CD4-positive, alpha-beta T cell treated with Interleukin-12 subunit alpha and Interleukin-12 subunit beta, for 1 hour (primary cell): ENCODE measurements around the gene FGD3.
A peak's percentile ranks its signal among the peaks of the same experiment; 100 is the strongest.
"Not testable (repeated sequence)": the region's sequence is repeated elsewhere in the genome, so short reads cannot be mapped to it uniquely, and the experiment has no call there.

Source experiments
- DNase-seq: peaks from one replicate; pipeline ENCODE4 v3.0.0-alpha.2; 2020

Gene FGD3

DNA sequence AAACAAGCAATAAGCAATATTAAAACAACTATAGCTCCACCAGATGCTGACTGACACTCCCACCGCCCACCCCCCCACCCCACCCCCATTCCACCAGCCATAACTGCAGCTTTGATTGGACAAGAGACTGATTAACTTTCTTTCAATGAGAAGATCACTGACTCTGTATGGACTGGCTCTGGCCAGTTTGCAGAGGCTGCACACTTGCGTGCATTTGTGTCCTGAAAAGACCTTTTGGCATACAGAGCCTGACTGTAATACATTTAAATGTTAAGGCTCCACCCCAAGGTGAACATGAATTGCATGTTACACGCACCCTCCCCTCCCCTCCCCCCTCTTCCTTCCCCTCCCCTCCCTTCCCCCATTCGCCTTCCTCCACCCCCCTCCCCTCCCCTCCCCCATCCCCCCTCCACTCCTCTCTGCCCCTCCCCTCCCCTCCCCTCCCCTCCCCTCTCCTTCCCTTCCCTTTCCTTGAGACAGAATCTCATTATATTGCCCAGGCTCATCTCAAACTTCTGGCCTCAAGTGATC lies 31.1 kb downstream of the FGD3 start:
- DNase-seq = no peak

DNA sequence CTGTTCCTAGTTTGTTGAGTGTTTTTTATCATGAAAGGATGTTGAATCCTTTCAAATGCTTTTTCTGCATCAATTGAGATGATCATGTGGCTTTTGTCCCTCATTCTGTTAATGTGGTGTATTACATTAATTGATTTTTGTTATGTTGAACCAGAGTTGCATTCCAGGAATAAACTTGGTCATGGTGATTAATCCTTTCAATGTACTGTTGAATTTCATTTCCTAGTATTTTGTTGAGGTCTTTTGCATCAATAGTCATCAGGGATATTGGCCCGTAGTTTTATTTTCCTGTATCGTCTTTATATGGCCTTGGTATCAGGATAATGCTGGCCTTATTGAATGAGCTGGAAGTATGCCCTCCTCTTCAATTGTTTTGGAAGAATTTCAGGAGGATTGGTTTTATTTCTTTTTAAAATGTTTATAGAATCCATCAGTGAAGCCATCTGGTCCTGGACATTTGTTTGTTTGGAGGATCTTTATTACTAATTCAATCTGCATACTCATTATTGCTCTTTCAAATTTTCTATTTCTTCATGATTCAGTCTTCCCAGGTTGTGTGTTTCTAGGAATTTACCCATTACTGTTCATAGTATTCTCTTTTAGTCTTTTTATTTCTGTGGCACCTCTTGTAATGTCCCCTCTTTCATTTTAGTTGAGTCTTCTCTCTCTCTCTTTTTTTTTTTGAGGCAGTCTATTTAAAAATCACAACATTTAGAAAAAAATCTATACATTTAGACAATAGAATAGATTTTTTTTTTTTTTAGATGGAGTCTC lies 32.1 kb downstream of the FGD3 start:
- DNase-seq = no peak

DNA sequence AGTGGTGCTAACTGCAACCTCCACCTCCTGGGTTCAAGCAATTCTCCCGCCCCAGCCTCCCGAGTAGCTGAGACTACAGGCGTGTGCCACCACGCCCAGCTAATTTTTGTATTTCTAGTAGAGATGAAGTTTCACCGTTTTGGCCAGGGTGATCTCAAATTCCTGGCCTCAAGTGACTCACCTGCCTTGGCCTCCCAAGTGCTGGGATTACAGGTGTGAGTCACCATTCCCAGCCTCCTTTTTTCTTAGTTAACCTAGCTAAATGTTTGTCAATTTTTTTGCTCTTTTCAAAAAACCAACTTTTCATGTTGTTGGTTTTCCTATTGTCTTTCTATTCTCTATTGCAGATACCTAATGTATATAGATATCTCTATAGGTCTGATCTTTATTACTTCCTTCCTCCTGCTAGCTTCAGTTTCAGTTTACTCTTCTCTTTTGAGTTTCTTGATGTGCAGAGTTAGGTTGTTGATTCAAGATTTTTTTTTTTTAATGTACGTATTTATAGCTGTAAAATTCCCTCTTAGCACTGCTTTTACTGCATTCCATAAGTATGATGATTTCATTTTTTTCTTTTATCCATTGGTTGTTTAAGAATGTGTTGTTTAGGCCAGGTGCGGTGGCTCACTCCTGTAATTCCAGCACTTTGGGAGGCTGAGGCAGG lies 32.9 kb downstream of the FGD3 start:
- DNase-seq = no peak

DNA sequence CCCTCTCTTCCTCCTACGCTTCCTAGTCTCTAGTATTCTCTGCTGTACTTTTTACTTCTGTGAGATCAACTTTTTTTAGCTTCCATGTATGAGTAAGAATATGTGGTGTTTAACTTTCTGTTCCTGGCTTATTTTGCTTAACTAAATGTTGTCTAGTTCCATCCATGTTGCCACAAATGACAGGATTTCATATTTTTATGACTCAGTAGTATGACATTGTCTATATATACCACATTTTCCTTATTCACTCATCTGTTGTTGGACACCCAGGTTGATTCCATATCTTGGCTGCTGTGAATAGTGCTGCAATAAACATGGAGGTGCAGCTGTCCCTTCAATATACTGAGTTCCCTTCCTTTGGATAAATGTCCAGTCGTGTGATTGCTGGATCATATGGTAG lies 34.8 kb downstream of the FGD3 start:
- DNase-seq = no peak

DNA sequence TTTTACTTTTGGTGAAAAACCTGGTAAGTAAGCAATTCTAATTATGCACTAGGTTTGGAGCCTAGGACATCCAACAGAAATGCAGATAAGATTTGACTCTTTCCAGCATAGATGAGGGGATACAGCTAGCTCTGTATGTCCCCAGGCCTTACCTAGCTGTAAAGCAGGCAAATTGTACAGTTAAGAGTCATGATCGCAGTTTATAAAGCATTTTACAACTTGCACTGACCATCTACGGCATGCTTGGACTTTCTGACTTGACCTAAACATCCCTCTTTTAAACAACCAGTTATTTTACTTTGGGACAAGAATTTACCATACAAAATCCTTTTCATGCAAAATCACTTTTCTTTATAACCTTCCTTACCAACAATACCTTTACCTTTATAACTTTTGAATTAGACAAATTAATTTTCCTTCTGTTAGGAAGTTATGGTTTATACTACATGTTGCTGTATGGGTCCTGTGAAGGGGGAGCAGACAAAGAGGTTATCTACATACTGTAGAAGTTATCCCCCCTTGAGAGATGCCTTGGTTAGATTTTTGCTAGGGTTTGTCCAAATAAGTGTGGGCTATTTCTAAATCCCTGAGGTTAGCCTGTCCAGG lies 36.8 kb downstream of the FGD3 start:
- DNase-seq = no peak

DNA sequence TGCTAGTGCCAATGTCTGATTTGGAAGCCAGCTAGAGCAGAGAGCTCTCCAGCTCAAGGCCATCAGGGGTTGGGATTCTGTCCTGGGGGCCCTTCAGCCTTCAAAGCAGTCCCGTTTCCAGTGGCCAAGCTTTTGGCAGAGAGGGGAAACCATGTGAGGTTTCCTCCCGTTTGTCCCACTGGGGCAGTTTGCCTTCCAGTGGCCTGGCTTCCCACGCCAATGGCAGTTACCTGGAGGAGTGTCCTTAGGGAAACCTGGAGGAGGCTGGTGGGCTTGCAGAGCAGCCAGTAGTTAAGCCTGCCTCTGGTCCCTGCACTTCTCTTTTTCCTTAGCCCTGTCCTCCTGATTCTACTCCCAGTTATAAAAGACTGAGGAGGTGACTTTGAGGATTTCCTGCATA lies 37.7 kb downstream of the FGD3 start:
- no peak for DNase-seq

DNA sequence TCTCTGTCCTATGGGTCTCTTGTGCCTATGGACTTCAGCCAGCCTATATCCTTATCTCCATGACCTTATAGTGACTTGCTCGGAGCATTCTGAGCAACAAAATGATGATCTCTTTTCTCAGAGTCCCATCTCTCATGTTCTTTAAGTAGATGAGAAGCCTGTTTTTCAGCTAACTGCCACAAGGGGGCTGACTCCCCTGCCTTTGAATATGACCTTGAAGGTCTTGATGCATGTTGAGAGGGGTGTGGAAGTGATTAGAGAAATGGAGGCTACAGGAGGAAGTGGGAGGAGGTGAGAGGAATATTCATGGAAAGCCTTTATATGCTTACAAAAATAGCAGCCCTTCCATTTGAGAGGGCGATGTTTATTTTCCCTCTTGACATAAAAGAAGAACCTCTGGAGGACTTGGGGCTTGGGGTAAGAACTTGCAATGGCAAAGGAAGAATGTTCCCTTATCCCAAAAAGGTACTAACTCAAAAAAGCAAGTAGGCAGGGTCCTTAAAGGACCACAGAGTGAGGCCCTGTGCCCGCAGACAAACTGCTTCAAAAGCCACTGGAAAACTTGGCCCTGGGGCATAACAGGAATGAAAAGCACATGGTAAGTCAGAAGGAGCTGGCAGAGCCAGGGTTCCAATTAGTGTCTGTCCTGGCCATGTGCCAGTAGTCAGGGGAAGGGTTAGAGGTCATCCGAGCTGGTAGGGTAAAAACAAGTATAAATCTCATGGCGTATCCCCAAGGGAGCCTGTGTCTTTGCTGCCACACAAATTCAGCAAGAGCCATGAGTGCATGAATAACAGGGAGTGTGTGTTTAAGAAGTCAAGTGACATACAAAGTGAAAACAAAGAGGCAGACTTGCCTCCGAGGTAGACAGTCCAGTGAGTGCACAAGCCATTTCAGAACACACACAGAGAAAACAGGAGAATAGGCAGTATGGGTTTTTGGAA lies 39.1 kb downstream of the FGD3 start:
- DNase-seq = peak; percentile 73

DNA sequence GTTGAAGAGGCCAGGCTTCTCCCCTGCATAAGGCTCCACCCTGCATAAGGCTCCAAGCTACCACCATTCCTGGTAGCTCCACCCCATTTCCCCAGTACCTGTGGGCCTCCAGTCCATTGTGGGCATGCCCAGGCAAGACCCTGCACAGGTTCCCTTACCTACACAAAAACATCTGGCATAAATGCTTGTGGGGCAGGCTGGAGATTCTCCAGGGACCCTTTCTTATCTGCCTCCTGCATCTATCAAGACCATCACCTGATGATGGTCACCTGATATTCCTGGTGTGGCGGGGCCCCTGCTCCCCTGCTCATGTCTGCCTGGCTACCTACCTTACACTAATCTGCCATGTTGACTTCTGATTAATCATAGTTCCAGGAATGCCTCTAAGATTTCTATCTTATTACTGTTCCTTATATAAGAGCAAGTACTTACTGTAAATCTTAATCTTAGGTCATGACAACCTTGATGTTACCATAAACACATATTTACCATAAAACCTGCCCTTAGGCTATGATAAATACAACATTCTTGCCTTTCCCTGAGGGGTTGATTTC lies 41.0 kb downstream of the FGD3 start:
- no peak for DNase-seq

DNA sequence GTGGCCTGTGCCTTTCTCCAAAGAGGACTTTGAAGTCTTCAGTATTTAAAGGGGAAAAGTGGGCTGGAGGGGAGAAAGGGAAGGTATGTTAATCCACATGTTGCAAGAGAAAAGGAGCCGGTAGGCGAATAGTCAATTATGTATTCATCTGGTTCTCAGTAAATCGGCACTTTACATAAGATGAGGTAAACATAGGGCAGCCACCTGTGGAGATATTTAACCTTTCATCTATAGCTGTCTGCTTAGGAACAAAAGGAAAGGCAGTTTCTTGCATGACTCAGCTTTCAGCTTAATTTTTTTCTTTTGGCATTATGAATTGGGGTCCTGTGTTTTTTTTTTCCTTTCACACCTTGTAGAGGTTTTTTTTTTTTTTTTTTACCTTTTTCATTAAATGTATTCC lies 42.2 kb downstream of the FGD3 start:
- DNase-seq = peak; percentile 27

DNA sequence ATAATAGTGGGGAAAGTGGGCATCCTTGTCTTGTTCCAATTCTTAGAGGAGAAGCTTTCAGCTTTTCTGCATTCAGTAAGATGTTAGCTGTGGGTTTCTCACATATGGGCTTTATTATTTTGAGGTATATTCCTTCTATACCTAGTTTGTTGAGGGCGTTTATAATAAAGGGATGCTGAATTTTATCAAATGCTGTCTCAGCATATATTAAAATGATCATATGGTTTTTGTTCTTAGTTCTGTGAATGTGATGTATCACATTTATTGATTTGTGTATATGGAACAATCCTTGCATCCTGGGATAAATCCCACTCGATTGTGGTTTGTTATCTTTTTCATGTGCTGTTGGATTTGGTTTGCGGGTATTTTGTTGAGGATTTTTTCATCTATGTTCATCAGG lies 43.1 kb downstream of the FGD3 start:
- no peak for DNase-seq

DNA sequence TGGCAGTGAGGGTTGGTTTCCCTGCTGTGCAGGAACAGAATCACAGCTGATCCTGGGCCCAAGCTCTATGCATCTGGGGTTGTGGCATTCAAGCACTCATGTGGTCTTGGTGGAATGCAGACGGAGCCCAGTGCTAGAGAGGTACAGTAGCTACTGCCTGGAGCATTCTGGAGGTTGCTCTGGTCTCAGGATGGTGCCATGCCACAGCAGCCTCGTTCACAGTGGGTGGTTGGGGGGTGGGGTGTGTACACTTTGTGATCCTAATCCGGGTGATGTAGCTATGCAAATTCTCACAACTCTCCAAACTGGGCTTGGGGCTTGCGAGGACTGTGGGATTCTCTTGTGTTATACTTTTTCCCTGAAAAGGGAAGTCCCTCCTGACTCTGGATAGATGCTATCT lies 45.2 kb downstream of the FGD3 start:
- no peak for DNase-seq

DNA sequence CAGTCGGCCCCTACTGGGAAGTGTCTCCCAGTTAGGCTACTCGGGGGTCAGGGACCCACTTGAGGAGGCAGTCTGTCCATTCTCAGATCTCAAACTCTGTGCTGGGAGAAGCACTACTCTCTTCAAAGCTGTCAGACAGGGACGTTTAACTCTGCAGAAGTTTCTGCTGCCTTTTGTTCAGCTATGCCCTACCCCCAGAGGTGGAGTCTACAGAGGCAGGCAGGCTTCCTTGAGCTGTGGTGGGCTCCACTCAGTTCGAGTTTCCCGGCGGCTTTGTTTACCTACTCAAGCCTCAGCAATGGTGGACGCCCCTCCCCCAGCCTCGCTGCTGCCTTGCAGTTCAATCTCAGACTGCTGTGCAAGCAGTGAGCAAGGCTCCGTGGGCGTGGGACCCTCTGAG lies 51.5 kb downstream of the FGD3 start:
- not testable (repeated sequence) for DNase-seq

DNA sequence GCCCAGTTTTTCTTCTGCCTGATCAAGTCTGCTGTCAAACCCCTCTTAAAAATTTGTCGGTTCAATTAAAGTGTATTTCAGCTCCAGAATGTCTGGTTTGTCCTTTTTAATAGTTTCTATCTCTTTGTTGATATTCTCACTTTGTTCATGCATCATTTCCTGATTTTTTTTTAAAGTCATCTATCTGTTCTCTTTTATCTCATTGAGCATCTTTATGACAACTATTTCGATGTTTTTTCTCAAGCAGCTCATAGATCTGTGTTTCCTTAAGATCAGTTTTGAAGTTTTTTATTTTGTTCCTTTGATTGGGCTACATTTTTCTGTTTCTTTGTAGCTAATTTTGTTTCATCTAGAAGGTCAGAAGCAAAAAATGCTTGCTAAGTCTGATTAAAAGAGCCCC lies 53.7 kb downstream of the FGD3 start:
- peak; percentile 33 for DNase-seq

DNA sequence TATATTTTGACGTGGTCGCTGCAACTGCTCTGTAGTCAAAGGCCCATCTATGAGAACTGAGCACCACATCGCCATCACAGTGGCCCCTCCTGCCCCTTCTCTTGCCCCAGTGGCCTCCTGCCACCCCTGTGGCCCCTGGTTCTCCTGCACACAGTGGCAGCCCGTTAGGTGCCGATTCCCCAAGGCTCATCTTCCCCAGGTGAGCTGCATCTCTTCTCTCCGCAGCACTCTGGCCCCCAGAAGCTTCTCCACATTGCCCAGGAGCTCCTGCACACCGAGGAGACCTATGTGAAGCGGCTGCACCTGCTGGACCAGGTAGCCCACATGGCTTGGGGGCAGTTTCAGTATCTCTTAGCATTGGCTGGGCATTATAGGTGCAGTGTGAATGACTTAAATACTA lies 55.4 kb downstream of the FGD3 start:
- DNase-seq = no peak

DNA sequence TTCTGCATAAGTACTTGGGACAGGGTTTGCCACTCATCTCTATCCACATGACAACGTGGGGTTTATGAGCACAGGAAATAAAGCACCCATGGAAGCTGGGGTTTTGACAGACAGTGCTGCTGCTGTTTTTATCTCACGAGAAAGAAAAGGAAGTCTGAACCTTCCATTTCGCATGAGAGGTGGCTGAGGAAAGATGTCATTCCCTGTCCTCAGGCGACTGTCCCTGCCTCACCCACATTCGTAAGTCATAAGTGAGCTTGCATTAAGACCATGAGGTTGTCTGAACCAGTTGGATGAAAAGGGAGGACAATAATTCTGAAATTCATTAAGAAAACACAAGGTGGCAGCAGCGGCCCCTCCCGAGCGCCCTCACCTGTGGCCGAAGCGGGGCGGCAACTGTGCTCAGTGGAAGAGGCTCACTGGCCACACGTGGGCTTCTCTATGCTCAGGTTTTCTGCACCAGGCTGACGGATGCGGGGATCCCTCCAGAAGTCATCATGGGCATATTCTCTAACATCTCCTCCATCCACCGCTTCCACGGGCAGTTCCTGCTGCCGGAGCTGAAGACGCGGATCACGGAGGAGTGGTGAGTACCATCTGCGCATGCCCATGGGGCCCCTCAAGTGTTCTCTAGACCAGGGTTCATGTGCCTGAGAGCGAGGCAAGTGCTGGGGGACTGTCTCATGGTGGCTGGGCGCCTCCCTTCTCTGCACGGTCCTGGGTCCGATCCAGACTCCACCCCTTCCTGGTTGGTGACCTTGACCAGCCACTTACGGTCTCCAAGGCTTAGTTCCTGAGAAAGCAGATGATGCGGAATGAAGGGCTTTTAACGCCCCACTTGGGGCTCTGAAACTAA lies 56.5 kb downstream of the FGD3 start:
- peak; percentile 76 for DNase-seq

DNA sequence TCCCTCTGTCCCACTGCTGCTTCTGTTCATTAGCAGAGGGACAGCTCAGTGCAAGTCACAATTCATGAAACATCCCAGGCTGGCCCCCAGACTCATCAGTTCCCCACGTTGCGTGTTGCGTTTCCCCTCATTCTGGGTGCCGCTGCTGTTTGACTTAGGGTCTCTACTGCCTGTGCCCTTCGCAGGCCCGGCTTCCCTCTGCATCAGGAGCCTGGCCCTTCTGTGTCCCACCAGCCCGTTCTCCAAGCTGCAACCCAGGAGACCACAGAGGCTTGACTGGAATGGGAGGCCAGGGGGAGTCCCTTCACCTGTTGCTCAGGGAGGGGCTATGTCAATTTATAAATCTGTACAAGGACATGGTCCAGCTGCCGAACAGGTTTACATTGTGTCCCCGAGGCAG lies 57.2 kb downstream of the FGD3 start:
- DNase-seq = no peak

DNA sequence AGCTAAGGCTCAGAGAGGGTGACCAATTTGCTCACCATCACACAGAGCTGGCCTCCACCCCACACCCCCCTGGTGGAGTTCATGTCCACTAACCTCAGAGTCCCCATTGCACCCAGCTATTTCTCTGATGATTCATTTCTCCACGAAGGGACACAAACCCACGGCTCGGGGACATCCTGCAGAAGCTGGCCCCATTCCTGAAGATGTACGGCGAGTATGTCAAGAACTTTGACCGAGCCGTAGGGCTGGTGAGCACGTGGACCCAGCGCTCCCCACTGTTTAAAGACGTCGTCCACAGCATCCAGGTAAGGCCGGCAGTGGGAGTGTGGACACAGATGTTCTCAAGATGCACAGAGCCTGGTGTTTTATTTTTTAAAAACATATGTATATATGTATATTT lies 58.6 kb downstream of the FGD3 start:
- DNase-seq = no peak

DNA sequence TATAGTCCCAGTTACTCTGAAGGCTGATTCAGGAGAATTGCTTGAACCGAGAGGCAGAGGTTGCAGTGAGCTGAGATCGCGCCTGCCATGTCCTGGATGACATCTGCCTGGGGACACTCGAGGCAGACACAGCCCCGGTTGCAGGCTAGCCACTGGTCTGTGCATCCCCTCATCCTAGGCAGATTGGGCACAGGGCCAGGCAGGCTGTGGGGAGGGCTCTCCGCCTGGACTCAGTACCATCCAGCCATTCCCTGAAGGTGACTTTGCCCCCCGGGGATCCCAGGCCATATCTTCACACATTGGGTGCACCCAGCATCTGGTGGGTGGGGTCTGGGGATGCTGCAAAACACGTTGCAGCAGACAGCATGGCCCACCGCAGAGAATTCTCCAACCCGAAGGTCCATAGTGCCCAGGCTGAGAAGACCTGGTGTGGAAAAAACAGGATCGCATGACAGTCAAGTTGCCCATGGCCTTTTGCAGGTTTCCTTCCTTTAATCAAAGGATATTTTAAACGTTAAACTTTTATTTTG lies 60.3 kb downstream of the FGD3 start:
- DNase-seq = no peak

DNA sequence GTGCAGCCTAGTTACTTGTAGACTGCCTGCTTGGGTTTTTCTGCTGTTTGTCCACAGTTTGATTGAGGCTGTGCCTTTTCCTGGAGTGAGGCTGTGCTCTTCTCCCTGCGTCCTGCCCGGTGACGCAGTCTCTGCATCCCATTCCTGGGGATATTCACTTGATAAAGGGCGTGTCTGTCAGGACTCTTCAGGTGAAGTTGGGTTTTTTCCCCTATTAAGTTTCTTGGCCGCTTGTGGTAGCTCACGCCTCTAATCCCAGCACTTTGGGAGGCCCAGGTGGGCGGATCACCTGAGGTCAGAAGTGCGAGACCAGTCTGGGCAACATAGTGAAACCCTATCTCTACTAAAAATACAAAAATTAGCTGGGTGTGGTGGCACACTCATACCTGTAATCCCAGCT lies 61.1 kb downstream of the FGD3 start:
- DNase-seq = no peak

DNA sequence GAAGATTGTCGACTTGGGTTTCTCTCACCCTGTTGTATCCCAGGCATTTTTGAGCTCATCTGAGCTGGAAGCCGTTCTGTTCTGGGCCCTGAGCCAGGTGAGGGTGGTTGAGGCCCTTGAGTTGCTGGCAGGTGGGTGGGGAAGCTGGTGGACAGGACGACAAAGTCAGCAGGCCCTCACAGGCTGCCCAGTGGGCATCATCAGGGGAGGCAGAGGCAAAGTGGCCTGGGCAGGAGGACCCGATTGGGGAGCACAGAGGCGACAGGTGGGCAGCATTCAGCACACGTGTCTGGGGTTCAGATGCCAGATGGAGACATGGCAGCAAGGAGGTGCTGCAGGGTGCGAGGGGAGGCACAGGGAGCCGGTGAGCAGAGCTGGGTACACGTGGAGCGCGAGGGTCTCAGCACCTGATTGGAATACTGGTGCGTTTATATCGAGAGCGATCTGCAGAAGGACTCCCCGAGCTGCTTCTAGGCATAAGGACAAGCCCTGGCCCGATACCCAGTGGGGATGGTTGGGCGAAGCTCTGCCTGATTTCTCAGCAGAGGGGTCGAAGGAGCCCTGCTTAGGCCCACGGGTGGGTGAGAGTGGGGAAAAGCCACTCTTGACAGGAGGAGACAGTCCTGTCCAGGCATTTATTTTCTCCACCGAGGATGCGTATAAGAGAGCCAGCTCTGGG lies 62.2 kb downstream of the FGD3 start:
- DNase-seq = no peak

DNA sequence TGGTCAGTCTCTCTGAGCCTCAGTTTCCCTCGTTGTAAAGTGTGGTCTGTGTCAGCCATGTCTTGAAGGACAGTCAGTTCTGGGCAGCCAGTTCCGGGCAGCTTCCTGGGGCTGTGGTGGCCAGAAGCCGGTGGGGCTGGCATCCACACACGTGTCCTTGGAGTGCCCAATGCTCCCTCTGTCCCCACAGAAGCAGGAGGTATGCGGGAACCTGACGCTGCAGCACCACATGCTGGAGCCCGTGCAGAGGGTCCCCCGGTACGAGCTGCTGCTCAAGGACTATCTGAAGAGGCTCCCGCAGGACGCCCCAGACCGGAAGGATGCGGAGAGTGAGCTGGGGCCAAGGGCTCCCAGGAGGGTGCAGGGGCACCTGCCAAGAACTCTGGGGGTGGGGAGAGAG lies 62.7 kb downstream of the FGD3 start:
- no peak for DNase-seq
